ENCODE measurements around the gene TTBK2.
A peak's percentile ranks its signal among the peaks of the same experiment; 100 is the strongest.
"Not testable (repeated sequence)": the region's sequence is repeated elsewhere in the genome, so short reads cannot be mapped to it uniquely, and the experiment has no call there.

TTBK2 gene
- 57.6 to 66.8 (median 62.5) reads per million in 4 donors for total RNA-seq

GRCh38 chr15:42920519-42921341, at the start of gene TTBK2:
TSS of gene TTBK2 (minus strand) at chr15:42920778. CDS start at chr15:42878617, 42,161 bp downstream.
- peak; percentile 96 to 98 (median 97) for DNase-seq

- no peak for DNase-seq
Observed at GRCh38 chr15:42964476-42964875, 43.9 kb upstream of the TTBK2 start.

- no peak for DNase-seq
Observed at GRCh38 chr15:42955518-42955917, 34.9 kb upstream of the TTBK2 start.

GRCh38 chr15:42954291-42954690, 33.7 kb upstream of the TTBK2 start:
- DNase-seq: no peak

GRCh38 chr15:42948898-42949297, 28.3 kb upstream of the TTBK2 start:
- not testable (repeated sequence) for DNase-seq

GRCh38 chr15:42940527-42940926, 19.9 kb upstream of the TTBK2 start:
- DNase-seq: no peak

GRCh38 chr15:42939841-42940240, 19.3 kb upstream of the TTBK2 start:
- no peak for DNase-seq

- DNase-seq: no peak
Observed at GRCh38 chr15:42937143-42937542, 16.6 kb upstream of the TTBK2 start.

GRCh38 chr15:42933886-42934667, 13.5 kb upstream of the TTBK2 start:
- DNase-seq: no peak

GRCh38 chr15:42932833-42933515, 12.4 kb upstream of the TTBK2 start:
- DNase-seq: no peak

GRCh38 chr15:42931702-42932486, 11.3 kb upstream of the TTBK2 start:
- DNase-seq: no peak

- DNase-seq: no peak
Observed at GRCh38 chr15:42929306-42929848, 8.8 kb upstream of the TTBK2 start.

- peak in 4 of 5 donors; percentile 6 to 53 (median 28) for DNase-seq
Observed at GRCh38 chr15:42921342-42921731, 759 bp upstream of the TTBK2 start.

GRCh38 chr15:42919799-42920518, 619 bp downstream of the TTBK2 start:
- DNase-seq: peak in 4 of 5 donors; percentile 17 to 44 (median 30)

GRCh38 chr15:42919308-42919707, 1.3 kb downstream of the TTBK2 start:
- DNase-seq: no peak

GRCh38 chr15:42918047-42918446, 2.5 kb downstream of the TTBK2 start:
- DNase-seq: no peak

GRCh38 chr15:42915654-42916315, 4.8 kb downstream of the TTBK2 start:
- DNase-seq: no peak

- DNase-seq: no peak
Observed at GRCh38 chr15:42914728-42915497, 5.7 kb downstream of the TTBK2 start.

- no peak for DNase-seq
Observed at GRCh38 chr15:42911058-42911592, 9.5 kb downstream of the TTBK2 start.

- DNase-seq: no peak
Observed at GRCh38 chr15:42908538-42908937, 12.0 kb downstream of the TTBK2 start.
